Endothelial cell of umbilical vein (primary cell): ENCODE results near the gene PTPRD. TPM values are rescaled to one million over a fixed set of nuclear protein-coding genes. Genes with fewer than 3 reads are reported as not detected.

Source experiments
- BruUV-seq: library from RNA; stranded (reverse); fragments of 400-500 nt; replicated peaks from 2 replicates; lab custom pipeline; 2021; lab: Mats Ljungman, UMichigan
- CTCF ChIA-PET: fragments of 300-600, 350-600 bp; sonication (Branson Sonifier 250); formaldehyde crosslinking; loops from one replicate; lab custom pipeline; 2021; ENCODE audit warnings: antibody characterized with exemption, inconsistent platforms; lab: Charles Lee
- POLR2A ChIA-PET: fragments of 300-600, 350-600 bp; sonication (Branson Sonifier 250); formaldehyde crosslinking; loops from one replicate; lab custom pipeline; 2021; ENCODE audit warnings: antibody characterized with exemption, inconsistent platforms; lab: Charles Lee
- DNase-seq: peaks from one replicate; pipeline ENCODE4 v3.0.0-alpha.2; 2011; ENCODE audit warnings: low read depth, low spot score
- FAIRE-seq: peaks from 2 replicates; lab custom pipeline; 2011; peaks lifted over from hg19 to GRCh38; lab: Jason Lieb, UNC
- H2AFZ ChIP-seq: 2 replicates; pipeline ENCODE4 v1.6.0; 2012; ENCODE audit warnings: low read depth, low read length, control low read depth, inconsistent platforms
- H3K27ac ChIP-seq: 2 replicates; pipeline ENCODE4 v1.5.1; 2011; ENCODE audit warnings: low read depth, mild to moderate bottlenecking, control low read depth, low read length, moderate library complexity; ENCODE audit not compliant: insufficient read depth
- H3K27me3 ChIP-seq, 2 experiments: 2 replicates each; pipeline versions ENCODE4 v1.6.0 to v1.6.1; 2011; ENCODE audit warnings: low read length in 2 of 2, mixed read lengths in 1 of 2; ENCODE audit not compliant: control insufficient read depth in 2 of 2, insufficient read depth in 2 of 2
- H3K36me3 ChIP-seq, 2 experiments: 2 replicates in 1 of 2; 3 replicates in 1 of 2; pipeline ENCODE4 v1.5.1; 2011; ENCODE audit warnings: low read length in 2 of 2, mild to moderate bottlenecking in 1 of 2, moderate library complexity in 1 of 2; ENCODE audit not compliant: control insufficient read depth in 2 of 2, insufficient read depth in 2 of 2; ENCODE audit errors: extremely low read depth in 1 of 2
- H3K4me1 ChIP-seq: 3 replicates; pipeline ENCODE4 v1.5.1; 2011; ENCODE audit warnings: mild to moderate bottlenecking, low read length; ENCODE audit not compliant: control insufficient read depth, insufficient read depth; ENCODE audit errors: extremely low read depth
- H3K4me2 ChIP-seq: 2 replicates; pipeline ENCODE4 v1.6.1; 2011; ENCODE audit warnings: low read length, control low read depth, mixed read lengths; ENCODE audit not compliant: insufficient read depth
- H3K4me3 ChIP-seq, 3 experiments: fragments of 200-600 bp in 1 of 3; sonication (generic), shearing (Covaris generic) in 1 of 3; replicated peaks in 1 of 3; 2 replicates each; pipeline ENCODE4 v1.5.1; 2011 to 2016; ENCODE audit warnings: control low read depth in 3 of 3, low read length in 3 of 3, mild to moderate bottlenecking in 2 of 3, inconsistent platforms in 1 of 3, low read depth in 1 of 3, moderate library complexity in 1 of 3; ENCODE audit not compliant: insufficient read depth in 1 of 3
- H3K79me2 ChIP-seq: 2 replicates; pipeline ENCODE4 v1.6.0; 2012; ENCODE audit warnings: low read length, inconsistent platforms; ENCODE audit not compliant: control insufficient read depth, insufficient read depth
- H3K9ac ChIP-seq: replicated peaks from 2 replicates; pipeline ENCODE3; 2011; ENCODE audit warnings: low read length, control low read depth; ENCODE audit not compliant: insufficient read depth; ENCODE audit errors: extremely low read depth
- H3K9me1 ChIP-seq: replicated peaks from 3 replicates; pipeline ENCODE4 v1.6.0; 2011; ENCODE audit warnings: mild to moderate bottlenecking, low read length; ENCODE audit not compliant: control insufficient read depth, insufficient read depth; ENCODE audit errors: extremely low read depth
- H3K9me3 ChIP-seq: replicated peaks from 2 replicates; pipeline ENCODE4 v1.5.1; 2012; ENCODE audit warnings: low read length, inconsistent platforms; ENCODE audit not compliant: control insufficient read depth, insufficient read depth
- H4K20me1 ChIP-seq: replicated peaks from 2 replicates; pipeline ENCODE3; 2011; ENCODE audit warnings: mild to moderate bottlenecking, low read length; ENCODE audit not compliant: control insufficient read depth, insufficient read depth; ENCODE audit errors: extremely low read depth
- EZH2 ChIP-seq: IDR thresholded peaks from 2 replicates; pipeline ENCODE4 v1.6.1; 2012; ENCODE audit warnings: borderline replicate concordance, low read depth, mild to moderate bottlenecking, moderate library complexity, low read length, inconsistent platforms; ENCODE audit not compliant: severe bottlenecking
- FOS ChIP-seq: IDR thresholded peaks from 2 replicates; pipeline ENCODE4 v1.6.1; 2011; ENCODE audit warnings: mild to moderate bottlenecking, low read length, moderate library complexity, borderline replicate concordance; ENCODE audit not compliant: insufficient read depth
- GATA2 ChIP-seq: IDR thresholded peaks from 2 replicates; pipeline ENCODE4 v1.7.0; 2011; ENCODE audit warnings: low read depth, mild to moderate bottlenecking, moderate library complexity, mixed read lengths, low read length; ENCODE audit not compliant: insufficient read length, insufficient read depth
- JUN ChIP-seq: IDR thresholded peaks from 2 replicates; pipeline ENCODE4 v1.6.1; 2011; ENCODE audit warnings: borderline replicate concordance, low read depth; ENCODE audit not compliant: insufficient read length, insufficient read depth
- MYC ChIP-seq: IDR thresholded peaks from one replicate; pipeline ENCODE4 v1.6.1; 2011; ENCODE audit warnings: mild to moderate bottlenecking, low read depth, low read length
- POLR2A ChIP-seq: IDR thresholded peaks from 2 replicates; pipeline ENCODE4 v1.6.1; 2012; ENCODE audit warnings: low read depth, mild to moderate bottlenecking, control low read depth, low read length
- POLR2AphosphoS5 ChIP-seq: IDR thresholded peaks from 2 replicates; pipeline ENCODE4 v1.6.1; 2012; ENCODE audit warnings: low read depth, mild to moderate bottlenecking, control low read depth, low read length, moderate library complexity; ENCODE audit not compliant: insufficient read depth
- dilution Hi-C: fragments of 300-500 bp; cut with MboI; formaldehyde crosslinking; loops from one replicate; pipeline ENCODE4 v1.15.0; 2019; ENCODE audit warnings: low sequenced_read_pairs; ENCODE audit not compliant: extremely low pct_ligation_motif_present
- intact Hi-C: fragments of 100-400 bp; cut with micrococcal nuclease; formaldehyde crosslinking; loops from one replicate; pipeline ENCODE4 v1.10.0; 2022
- polyA plus RNA-seq, 4 experiments: library from polyadenylated mRNA; depleted of rRNA in 3 of 4; stranded (reverse) in 3 of 4; unstranded in 1 of 4; fragments of >200 nt; gene quantifications; 2 replicates each; pipeline versions ENCODE4 v1.2.1 to v1.2.3, GENCODE V29; 2011 to 2012; ENCODE audit warnings: missing spikeins in 1 of 4
- total RNA-seq: library from RNA; stranded (reverse); gene quantifications from 2 replicates; pipeline ENCODE4 v1.2.3, GENCODE V29; 2021
- TF ChIP-seq, protein P1 (sequence below), 2 donors: IDR thresholded peaks; 1 replicate in 1 of 2; 2 replicates in 1 of 2; pipeline ENCODE4 v1.5.1; 2011; ENCODE audit warnings: low read length in 2 of 2, mild to moderate bottlenecking in 2 of 2, moderate library complexity in 2 of 2, control low read depth in 1 of 2, inconsistent platforms in 1 of 2, low read depth in 1 of 2; ENCODE audit not compliant: insufficient read depth in 1 of 2; ENCODE audit errors: extremely low read depth in 1 of 2
- TF ChIP-seq, protein P2 (sequence below): IDR thresholded peaks from 2 replicates; pipeline ENCODE4 v1.6.1; 2011; ENCODE audit not compliant: insufficient read depth, insufficient read length

The PTPRD gene
- total and polyA plus RNA-seq, 2 donors (not counting 3 experiments of a cell fraction or from before 2014, with no cell fraction given) = 5.5 to 5.7 TPM

DNA sequence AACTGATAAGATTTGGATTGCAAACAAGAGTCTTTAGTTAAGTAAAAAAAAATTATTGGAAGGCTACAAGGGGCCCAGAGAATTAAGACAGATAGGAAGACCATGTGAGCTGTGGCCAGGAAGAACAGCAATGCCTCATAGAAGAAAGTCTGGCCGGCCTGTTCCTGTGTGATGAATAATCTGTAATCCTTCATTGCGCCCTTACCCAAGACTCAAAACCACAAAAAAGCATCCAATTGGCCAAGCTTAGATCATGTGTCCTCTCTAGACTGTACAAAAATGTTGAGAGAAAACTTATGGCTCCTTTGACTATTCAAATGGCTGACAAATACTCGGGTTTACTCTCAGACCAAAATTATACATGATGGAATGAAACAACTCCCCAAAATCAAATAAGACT lies 1383.5 kb downstream of the PTPRD start:
- DNase-seq = no peak
- no peak for FAIRE-seq
- peaks cover 2% of the 10 kb centered on the region for H3K9me3 ChIP-seq
- TF ChIP-seq POLR2A (no peak), MYC (no peak), POLR2AphosphoS5 (no peak), EZH2 (no peak), FOS (no peak), GATA2 (no peak), JUN (no peak)
- TF ChIP-seq, protein P1, sequence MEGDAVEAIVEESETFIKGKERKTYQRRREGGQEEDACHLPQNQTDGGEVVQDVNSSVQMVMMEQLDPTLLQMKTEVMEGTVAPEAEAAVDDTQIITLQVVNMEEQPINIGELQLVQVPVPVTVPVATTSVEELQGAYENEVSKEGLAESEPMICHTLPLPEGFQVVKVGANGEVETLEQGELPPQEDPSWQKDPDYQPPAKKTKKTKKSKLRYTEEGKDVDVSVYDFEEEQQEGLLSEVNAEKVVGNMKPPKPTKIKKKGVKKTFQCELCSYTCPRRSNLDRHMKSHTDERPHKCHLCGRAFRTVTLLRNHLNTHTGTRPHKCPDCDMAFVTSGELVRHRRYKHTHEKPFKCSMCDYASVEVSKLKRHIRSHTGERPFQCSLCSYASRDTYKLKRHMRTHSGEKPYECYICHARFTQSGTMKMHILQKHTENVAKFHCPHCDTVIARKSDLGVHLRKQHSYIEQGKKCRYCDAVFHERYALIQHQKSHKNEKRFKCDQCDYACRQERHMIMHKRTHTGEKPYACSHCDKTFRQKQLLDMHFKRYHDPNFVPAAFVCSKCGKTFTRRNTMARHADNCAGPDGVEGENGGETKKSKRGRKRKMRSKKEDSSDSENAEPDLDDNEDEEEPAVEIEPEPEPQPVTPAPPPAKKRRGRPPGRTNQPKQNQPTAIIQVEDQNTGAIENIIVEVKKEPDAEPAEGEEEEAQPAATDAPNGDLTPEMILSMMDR (IDR thresholded peaks at IDR 0.05; ENCODE audit: extremely low read depth in 1 of 2, insufficient read depth in 1 of 2, low read depth in 1 of 2, low read length in 2 of 2) = no peak
- TF ChIP-seq, protein P2, sequence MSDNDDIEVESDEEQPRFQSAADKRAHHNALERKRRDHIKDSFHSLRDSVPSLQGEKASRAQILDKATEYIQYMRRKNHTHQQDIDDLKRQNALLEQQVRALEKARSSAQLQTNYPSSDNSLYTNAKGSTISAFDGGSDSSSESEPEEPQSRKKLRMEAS = no peak
- no peak overlapping the region for H3K27ac ChIP-seq
- no peaks in the 10 kb centered on the region for H3K36me3 ChIP-seq
- no peak overlapping the region for H3K4me3 ChIP-seq
- ChIA-PET CTCF (no interaction called here), POLR2A (no interaction called here)
- intact Hi-C loops (no loop called here), dilution Hi-C loops (no loop called here)
- no peaks in the 10 kb centered on the region for H3K9me1 ChIP-seq
- no peak overlapping the region for H2AFZ ChIP-seq
- no peak overlapping the region for H3K9ac ChIP-seq
- no peaks in the 10 kb centered on the region for H3K79me2 ChIP-seq
- no peaks in the 10 kb centered on the region for H3K27me3 ChIP-seq
- BruUV-seq = no TSS peak
- H3K4me2 ChIP-seq = no peak overlapping the region
- no peaks in the 10 kb centered on the region for H4K20me1 ChIP-seq
- H3K4me1 ChIP-seq = no peaks in the 10 kb centered on the region
